HCT116 (cell line): ENCODE results near the gene PIBF1. TPM values are rescaled to one million over a fixed set of nuclear protein-coding genes. Genes with fewer than 3 reads are reported as not detected.

Experiments used
- ATAC-seq: fragments of 200-7000 bp; cut with Tn5 transposase; 2 replicates; pipeline ENCODE4 v1.9.1; 2020; ENCODE audit warnings: mild to moderate bottlenecking, moderate library complexity
- BruUV-seq: library from RNA; stranded (reverse); fragments of 400-500 nt; replicated peaks from 2 replicates; lab custom pipeline; 2021; lab: Mats Ljungman, UMichigan
- CTCF ChIA-PET: fragments of 300-600 bp; sonication (Branson Sonifier 250); formaldehyde crosslinking; loops from one replicate; lab custom pipeline; 2021; ENCODE audit warnings: antibody characterized with exemption; lab: Charles Lee
- POLR2A ChIA-PET: fragments of 300-600, 350-600 bp; sonication (Branson Sonifier 250); formaldehyde crosslinking; loops from one replicate; lab custom pipeline; 2021; ENCODE audit warnings: antibody characterized with exemption; lab: Charles Lee
- RAD21 ChIA-PET, 2 experiments: fragments of 300-600 bp; sonication (Branson Sonifier 250); formaldehyde crosslinking; loops; one replicate each; lab custom pipeline; 2023; ENCODE audit warnings: low total read pairs in 2 of 2; ENCODE audit not compliant: uncharacterized antibody in 2 of 2, unreplicated experiment in 2 of 2, low non-redundant PET in 1 of 2; lab: Charles Lee
- DNase-seq: peaks from one replicate; pipeline ENCODE4 v3.0.0-alpha.2; 2010; ENCODE audit warnings: low read depth, low spot score
- H2AFZ ChIP-seq: fragments of 200-600 bp; shearing (Covaris generic), sonication (generic); 2 replicates; pipeline ENCODE4 v1.6.1; 2017; ENCODE audit warnings: low read depth, mixed run types, mixed read lengths, antibody characterized with exemption, low read length; ENCODE audit not compliant: poor library complexity, severe bottlenecking
- H3K27ac ChIP-seq: 2 replicates; pipeline ENCODE4 v1.5.1; 2012; ENCODE audit warnings: low read depth, low read length
- H3K27me3 ChIP-seq: fragments of 200-600 bp; sonication (generic); 2 replicates; pipeline ENCODE4 v1.6.1; 2016; ENCODE audit warnings: mixed run types, low read length, mixed read lengths; ENCODE audit not compliant: insufficient read depth
- H3K36me3 ChIP-seq, 2 experiments: fragments of 200-500 bp in 1 of 2; fragments of 200-600 bp in 1 of 2; sonication (Bioruptor generic) in 1 of 2; sonication (generic) in 1 of 2; 2 replicates each; pipeline versions ENCODE4 v1.5.1 to v1.6.1; 2014 to 2016; ENCODE audit warnings: low read length in 2 of 2, inconsistent platforms in 1 of 2, mixed read lengths in 1 of 2, mixed run types in 1 of 2; ENCODE audit not compliant: insufficient read depth in 2 of 2, control insufficient read depth in 1 of 2
- H3K4me1 ChIP-seq, 2 experiments: fragments of 200-600 bp in 1 of 2; sonication (generic) in 1 of 2; 2 replicates each; pipeline versions ENCODE4 v1.5.1 to v1.6.1; 2012 to 2017; ENCODE audit warnings: low read length in 2 of 2, inconsistent platforms in 1 of 2, mild to moderate bottlenecking in 1 of 2, mixed read lengths in 1 of 2, mixed run types in 1 of 2, moderate library complexity in 1 of 2; ENCODE audit not compliant: insufficient read depth in 2 of 2, control insufficient read depth in 1 of 2
- H3K4me2 ChIP-seq: fragments of 200-600 bp; sonication (generic); 2 replicates; pipeline ENCODE4 v1.6.1; 2017; ENCODE audit warnings: mixed run types, low read length, mixed read lengths
- H3K4me3 ChIP-seq, 2 experiments: fragments of 200-600 bp in 1 of 2; sonication (generic) in 1 of 2; replicated peaks in 1 of 2; 2 replicates each; pipeline ENCODE4 v1.5.1; 2011 to 2016; ENCODE audit warnings: low read length in 2 of 2, control low read depth in 1 of 2, low read depth in 1 of 2, mild to moderate bottlenecking in 1 of 2, mixed read lengths in 1 of 2, mixed run types in 1 of 2
- H3K79me2 ChIP-seq: fragments of 200-600 bp; sonication (generic); 2 replicates; pipeline ENCODE4 v1.6.1; 2017; ENCODE audit warnings: mild to moderate bottlenecking, mixed run types, low read length, moderate library complexity, mixed read lengths; ENCODE audit not compliant: insufficient read depth
- H3K9ac ChIP-seq: fragments of 200-600 bp; sonication (generic); 2 replicates; pipeline ENCODE4 v1.6.1; 2016; ENCODE audit warnings: low read length, mixed read lengths
- H3K9me2 ChIP-seq: fragments of 200-600 bp; sonication (generic), shearing (Covaris generic); 2 replicates; pipeline ENCODE4 v1.6.1; 2017; ENCODE audit warnings: mixed run types, mild to moderate bottlenecking, moderate library complexity; ENCODE audit not compliant: insufficient read depth
- H3K9me3 ChIP-seq, 2 experiments: fragments of 200-500 bp in 1 of 2; fragments of 200-600 bp in 1 of 2; sonication (Bioruptor generic) in 1 of 2; sonication (generic) in 1 of 2; 2 replicates each; pipeline ENCODE4 v1.6.1; 2014 to 2017; ENCODE audit warnings: low read length in 2 of 2, mixed read lengths in 2 of 2, inconsistent platforms in 1 of 2, low read depth in 1 of 2, mild to moderate bottlenecking in 1 of 2, mixed run types in 1 of 2, moderate library complexity in 1 of 2; ENCODE audit not compliant: control insufficient read depth in 1 of 2, insufficient read depth in 1 of 2
- H4K20me1 ChIP-seq: fragments of 200-600 bp; sonication (generic), shearing (Covaris generic); 2 replicates; pipeline ENCODE4 v1.6.1; 2017; ENCODE audit warnings: mixed run types, mild to moderate bottlenecking, moderate library complexity; ENCODE audit not compliant: insufficient read depth
- CBX3 ChIP-seq: IDR thresholded peaks from 2 replicates; pipeline ENCODE4 v1.6.1; 2012; ENCODE audit warnings: low read depth
- CEBPB ChIP-seq: IDR thresholded peaks from 2 replicates; pipeline ENCODE4 v1.6.1; 2012; ENCODE audit warnings: low read depth
- EGR1 ChIP-seq: IDR thresholded peaks from 2 replicates; pipeline ENCODE4 v1.6.1; 2012; ENCODE audit warnings: low read depth
- ELF1 ChIP-seq: IDR thresholded peaks from 2 replicates; pipeline ENCODE4 v1.6.1; 2012; ENCODE audit warnings: low read depth, borderline replicate concordance
- EZH2 ChIP-seq: fragments of 200-600 bp; sonication (generic); IDR thresholded peaks from 2 replicates; pipeline ENCODE4 v1.6.1; 2017; ENCODE audit warnings: antibody characterized with exemption, mixed run types
- EZH2phosphoT487 ChIP-seq: fragments of 200-600 bp; IDR thresholded peaks from 2 replicates; pipeline ENCODE4 v1.6.1; 2018; ENCODE audit warnings: antibody characterized with exemption, borderline replicate concordance
- FOSL1 ChIP-seq: IDR thresholded peaks from 2 replicates; pipeline ENCODE4 v1.6.1; 2012; ENCODE audit warnings: low read depth
- JUND ChIP-seq: IDR thresholded peaks from 2 replicates; pipeline ENCODE4 v1.6.1; 2012
- POLR2AphosphoS5 ChIP-seq: IDR thresholded peaks from 2 replicates; pipeline ENCODE4 v1.6.1; 2011; ENCODE audit warnings: mild to moderate bottlenecking, low read depth, low read length, moderate library complexity
- SIN3A ChIP-seq: IDR thresholded peaks from 2 replicates; pipeline ENCODE4 v1.6.1; 2012; ENCODE audit warnings: low read depth
- SP1 ChIP-seq: IDR thresholded peaks from 2 replicates; pipeline ENCODE4 v1.6.1; 2012; ENCODE audit warnings: low read depth
- SRF ChIP-seq: IDR thresholded peaks from 2 replicates; pipeline ENCODE4 v1.6.1; 2012; ENCODE audit warnings: low read depth
- TCF7L2 ChIP-seq: IDR thresholded peaks from 2 replicates; pipeline ENCODE4 v1.7.0; 2011; ENCODE audit warnings: borderline replicate concordance, inconsistent platforms; ENCODE audit not compliant: insufficient read depth, insufficient read length; ENCODE audit errors: extremely low read depth
- YY1 ChIP-seq: IDR thresholded peaks from 2 replicates; pipeline ENCODE4 v1.6.1; 2011; ENCODE audit warnings: low read length, low read depth, moderate library complexity, mild to moderate bottlenecking; ENCODE audit not compliant: insufficient replicate concordance; ENCODE audit errors: extremely low read depth
- ZFX ChIP-seq: fragments of 450-650 bp; IDR thresholded peaks from 2 replicates; pipeline ENCODE4 v1.6.1; 2017
- intact Hi-C: fragments of 100-400 bp; cut with micrococcal nuclease; formaldehyde crosslinking; loops from 2 replicates; pipeline ENCODE4 v1.10.0; 2022
- total RNA-seq: library from RNA; stranded (reverse); gene quantifications from one replicate; pipeline ENCODE4 v1.2.1, GENCODE V29; 2021; ENCODE audit not compliant: unreplicated experiment
- TF ChIP-seq, protein P1 (sequence below): IDR thresholded peaks from 2 replicates; pipeline ENCODE4 v1.6.1; 2012; ENCODE audit warnings: low read depth
- TF ChIP-seq, protein P2 (sequence below), 3 experiments: fragments of 200-600 bp in 1 of 3; sonication (generic) in 1 of 3; IDR thresholded peaks in 2 of 3; conservative IDR thresholded peaks in 1 of 3; 2 replicates each; pipeline ENCODE4 v1.5.1; 2012 to 2017; ENCODE audit warnings: low read depth in 2 of 3, low read length in 2 of 3, antibody characterized with exemption in 1 of 3, borderline replicate concordance in 1 of 3, control low read depth in 1 of 3, mild to moderate bottlenecking in 1 of 3, mixed read lengths in 1 of 3, mixed run types in 1 of 3, moderate library complexity in 1 of 3; ENCODE audit not compliant: insufficient read depth in 1 of 3
- TF ChIP-seq, protein P3 (sequence below): IDR thresholded peaks from 2 replicates; pipeline ENCODE4 v1.6.1; 2012
- TF ChIP-seq, protein P4 (sequence below): IDR thresholded peaks from 2 replicates; pipeline ENCODE4 v1.6.1; 2012
- TF ChIP-seq, protein P5 (sequence below): IDR thresholded peaks from 2 replicates; pipeline ENCODE4 v1.6.1; 2011; ENCODE audit warnings: mild to moderate bottlenecking, low read length, moderate library complexity; ENCODE audit not compliant: insufficient replicate concordance; ENCODE audit errors: extremely low read depth

The PIBF1 gene
- total RNA-seq, 1 experiment from 2014 or later: 21.1 TPM

DNA sequence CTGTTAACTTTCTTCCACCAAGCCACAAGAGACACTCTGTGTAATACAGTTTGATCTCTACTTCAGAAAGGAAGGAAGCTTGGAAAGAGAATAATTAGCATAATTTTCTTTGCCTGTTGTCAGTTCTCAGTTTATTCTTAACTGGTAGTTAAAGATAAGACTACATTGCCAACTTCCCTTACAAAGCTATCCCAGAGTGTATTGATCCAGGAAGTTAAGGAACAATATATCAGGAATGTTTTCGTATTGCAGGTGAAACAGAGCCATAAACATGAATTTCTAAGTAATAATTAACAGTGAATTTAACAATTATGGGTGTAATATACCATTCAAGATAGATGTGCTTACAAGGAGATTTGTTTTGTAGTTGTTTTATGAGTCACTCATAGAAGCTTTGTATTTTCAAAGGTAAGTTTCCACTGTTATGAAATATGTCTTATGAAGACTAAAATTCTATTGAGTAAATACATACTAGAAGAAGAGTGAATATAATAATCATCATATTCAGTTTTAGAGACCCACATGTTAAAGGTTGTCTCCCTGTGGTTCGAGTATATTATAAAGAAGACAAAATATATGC is 188.5 kb downstream of the PIBF1 start:
- H2AFZ ChIP-seq: no peak overlapping the region
- intact Hi-C loops: no loop called here
- no TSS peak for BruUV-seq
- no peaks in the 10 kb centered on the region for H3K9me2 ChIP-seq
- TF ChIP-seq, protein P1, sequence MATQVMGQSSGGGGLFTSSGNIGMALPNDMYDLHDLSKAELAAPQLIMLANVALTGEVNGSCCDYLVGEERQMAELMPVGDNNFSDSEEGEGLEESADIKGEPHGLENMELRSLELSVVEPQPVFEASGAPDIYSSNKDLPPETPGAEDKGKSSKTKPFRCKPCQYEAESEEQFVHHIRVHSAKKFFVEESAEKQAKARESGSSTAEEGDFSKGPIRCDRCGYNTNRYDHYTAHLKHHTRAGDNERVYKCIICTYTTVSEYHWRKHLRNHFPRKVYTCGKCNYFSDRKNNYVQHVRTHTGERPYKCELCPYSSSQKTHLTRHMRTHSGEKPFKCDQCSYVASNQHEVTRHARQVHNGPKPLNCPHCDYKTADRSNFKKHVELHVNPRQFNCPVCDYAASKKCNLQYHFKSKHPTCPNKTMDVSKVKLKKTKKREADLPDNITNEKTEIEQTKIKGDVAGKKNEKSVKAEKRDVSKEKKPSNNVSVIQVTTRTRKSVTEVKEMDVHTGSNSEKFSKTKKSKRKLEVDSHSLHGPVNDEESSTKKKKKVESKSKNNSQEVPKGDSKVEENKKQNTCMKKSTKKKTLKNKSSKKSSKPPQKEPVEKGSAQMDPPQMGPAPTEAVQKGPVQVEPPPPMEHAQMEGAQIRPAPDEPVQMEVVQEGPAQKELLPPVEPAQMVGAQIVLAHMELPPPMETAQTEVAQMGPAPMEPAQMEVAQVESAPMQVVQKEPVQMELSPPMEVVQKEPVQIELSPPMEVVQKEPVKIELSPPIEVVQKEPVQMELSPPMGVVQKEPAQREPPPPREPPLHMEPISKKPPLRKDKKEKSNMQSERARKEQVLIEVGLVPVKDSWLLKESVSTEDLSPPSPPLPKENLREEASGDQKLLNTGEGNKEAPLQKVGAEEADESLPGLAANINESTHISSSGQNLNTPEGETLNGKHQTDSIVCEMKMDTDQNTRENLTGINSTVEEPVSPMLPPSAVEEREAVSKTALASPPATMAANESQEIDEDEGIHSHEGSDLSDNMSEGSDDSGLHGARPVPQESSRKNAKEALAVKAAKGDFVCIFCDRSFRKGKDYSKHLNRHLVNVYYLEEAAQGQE: no peak
- TF ChIP-seq SIN3A (no peak), EGR1 (no peak), FOSL1 (no peak), CBX3 (no peak), SP1 (no peak), JUND (no peak), EZH2phosphoT487 (no peak), YY1 (no peak), ZFX (no peak), SRF (no peak; the same call in 1 of the 2 replicates), POLR2AphosphoS5 (no peak), ELF1 (no peak), CEBPB (no peak), TCF7L2 (no peak), EZH2 (no peak)
- TF ChIP-seq, protein P2, sequence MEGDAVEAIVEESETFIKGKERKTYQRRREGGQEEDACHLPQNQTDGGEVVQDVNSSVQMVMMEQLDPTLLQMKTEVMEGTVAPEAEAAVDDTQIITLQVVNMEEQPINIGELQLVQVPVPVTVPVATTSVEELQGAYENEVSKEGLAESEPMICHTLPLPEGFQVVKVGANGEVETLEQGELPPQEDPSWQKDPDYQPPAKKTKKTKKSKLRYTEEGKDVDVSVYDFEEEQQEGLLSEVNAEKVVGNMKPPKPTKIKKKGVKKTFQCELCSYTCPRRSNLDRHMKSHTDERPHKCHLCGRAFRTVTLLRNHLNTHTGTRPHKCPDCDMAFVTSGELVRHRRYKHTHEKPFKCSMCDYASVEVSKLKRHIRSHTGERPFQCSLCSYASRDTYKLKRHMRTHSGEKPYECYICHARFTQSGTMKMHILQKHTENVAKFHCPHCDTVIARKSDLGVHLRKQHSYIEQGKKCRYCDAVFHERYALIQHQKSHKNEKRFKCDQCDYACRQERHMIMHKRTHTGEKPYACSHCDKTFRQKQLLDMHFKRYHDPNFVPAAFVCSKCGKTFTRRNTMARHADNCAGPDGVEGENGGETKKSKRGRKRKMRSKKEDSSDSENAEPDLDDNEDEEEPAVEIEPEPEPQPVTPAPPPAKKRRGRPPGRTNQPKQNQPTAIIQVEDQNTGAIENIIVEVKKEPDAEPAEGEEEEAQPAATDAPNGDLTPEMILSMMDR (IDR thresholded peaks at IDR 0.05 in 2 of 3, conservative IDR thresholded peaks at IDR 0.05 in 1 of 3; ENCODE audit: borderline replicate concordance in 1 of 3, insufficient read depth in 1 of 3, low read depth in 2 of 3, low read length in 2 of 3): no peak
- TF ChIP-seq, protein P3, sequence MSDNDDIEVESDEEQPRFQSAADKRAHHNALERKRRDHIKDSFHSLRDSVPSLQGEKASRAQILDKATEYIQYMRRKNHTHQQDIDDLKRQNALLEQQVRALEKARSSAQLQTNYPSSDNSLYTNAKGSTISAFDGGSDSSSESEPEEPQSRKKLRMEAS: no peak
- TF ChIP-seq, protein P4, sequence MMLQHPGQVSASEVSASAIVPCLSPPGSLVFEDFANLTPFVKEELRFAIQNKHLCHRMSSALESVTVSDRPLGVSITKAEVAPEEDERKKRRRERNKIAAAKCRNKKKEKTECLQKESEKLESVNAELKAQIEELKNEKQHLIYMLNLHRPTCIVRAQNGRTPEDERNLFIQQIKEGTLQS: no peak
- TF ChIP-seq, protein P5, sequence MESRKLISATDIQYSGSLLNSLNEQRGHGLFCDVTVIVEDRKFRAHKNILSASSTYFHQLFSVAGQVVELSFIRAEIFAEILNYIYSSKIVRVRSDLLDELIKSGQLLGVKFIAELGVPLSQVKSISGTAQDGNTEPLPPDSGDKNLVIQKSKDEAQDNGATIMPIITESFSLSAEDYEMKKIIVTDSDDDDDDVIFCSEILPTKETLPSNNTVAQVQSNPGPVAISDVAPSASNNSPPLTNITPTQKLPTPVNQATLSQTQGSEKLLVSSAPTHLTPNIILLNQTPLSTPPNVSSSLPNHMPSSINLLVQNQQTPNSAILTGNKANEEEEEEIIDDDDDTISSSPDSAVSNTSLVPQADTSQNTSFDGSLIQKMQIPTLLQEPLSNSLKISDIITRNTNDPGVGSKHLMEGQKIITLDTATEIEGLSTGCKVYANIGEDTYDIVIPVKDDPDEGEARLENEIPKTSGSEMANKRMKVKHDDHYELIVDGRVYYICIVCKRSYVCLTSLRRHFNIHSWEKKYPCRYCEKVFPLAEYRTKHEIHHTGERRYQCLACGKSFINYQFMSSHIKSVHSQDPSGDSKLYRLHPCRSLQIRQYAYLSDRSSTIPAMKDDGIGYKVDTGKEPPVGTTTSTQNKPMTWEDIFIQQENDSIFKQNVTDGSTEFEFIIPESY: no peak
- H4K20me1 ChIP-seq: no peaks in the 10 kb centered on the region
- ChIA-PET RAD21 (no interaction called here), POLR2A (interaction anchor here (0.6 kb wide), 1 partner anchor 152 kb away, joined by 4 read pairs; no protein-coding TSS in a partner anchor), CTCF (no interaction called here)
- peak overlapping the region; percentile 24 for H3K4me2 ChIP-seq
- DNase-seq (no peak), ATAC-seq (no peak)
- no peaks in the 10 kb centered on the region; a peak in 1 of 4 replicates for H3K36me3 ChIP-seq
- no peak overlapping the region for H3K4me3 ChIP-seq
- peaks cover 6 to 23% of the 10 kb centered on the region in 2 experiments for H3K4me1 ChIP-seq
- no peaks in the 10 kb centered on the region for H3K9me3 ChIP-seq
- no peak overlapping the region; the same call in 1 of the 2 replicates for H3K9ac ChIP-seq
- no peaks in the 10 kb centered on the region for H3K79me2 ChIP-seq
- H3K27ac ChIP-seq: peak overlapping the region; percentile 45; the same call in 1 of the 2 replicates
- no peaks in the 10 kb centered on the region for H3K27me3 ChIP-seq
